HEK293 (cell line): ENCODE results near the gene ZBTB21.

Source experiments
- BCL6B ChIP-seq: fragments of 450-650 bp; formaldehyde crosslinking; IDR thresholded peaks from 2 replicates; pipeline ENCODE4 v1.5.1; 2017; ENCODE audit warnings: missing biosample characterization, missing genetic modification characterization
- CTCF ChIP-seq: fragments of 450-650 bp; formaldehyde crosslinking; IDR thresholded peaks from 2 replicates; pipeline ENCODE4 v1.5.1; 2016; ENCODE audit warnings: missing biosample characterization, missing genetic modification characterization
- KLF16 ChIP-seq: fragments of 450-650 bp; formaldehyde crosslinking; IDR thresholded peaks from 2 replicates; pipeline ENCODE4 v1.5.1; 2017; ENCODE audit warnings: missing biosample characterization, missing genetic modification characterization
- PRDM1 ChIP-seq: fragments of 450-650 bp; formaldehyde crosslinking; IDR thresholded peaks from 2 replicates; pipeline ENCODE4; 2016; ENCODE audit warnings: missing biosample characterization, missing genetic modification characterization
- YY1 ChIP-seq: fragments of 450-650 bp; formaldehyde crosslinking; IDR thresholded peaks from 2 replicates; pipeline ENCODE4 v1.5.1; 2018; ENCODE audit warnings: missing biosample characterization, missing genetic modification characterization
- ZBTB44 ChIP-seq: fragments of 450-650 bp; IDR thresholded peaks from 2 replicates; pipeline ENCODE4 v1.5.1; 2018; ENCODE audit warnings: missing biosample characterization, mild to moderate bottlenecking, missing genetic modification characterization
- ZIC2 ChIP-seq: fragments of 450-650 bp; formaldehyde crosslinking; IDR thresholded peaks from 2 replicates; pipeline ENCODE4 v1.5.1; 2016; ENCODE audit warnings: missing biosample characterization, missing genetic modification characterization
- ZNF112 ChIP-seq: fragments of 450-650 bp; formaldehyde crosslinking; IDR thresholded peaks from 2 replicates; pipeline ENCODE4 v1.5.0; 2017; ENCODE audit warnings: missing biosample characterization, missing genetic modification characterization
- ZNF121 ChIP-seq: fragments of 450-650 bp; formaldehyde crosslinking; IDR thresholded peaks from 2 replicates; pipeline ENCODE4 v1.5.1; 2016; ENCODE audit warnings: missing biosample characterization, missing genetic modification characterization
- ZNF16 ChIP-seq: fragments of 450-650 bp; formaldehyde crosslinking; IDR thresholded peaks from 2 replicates; pipeline ENCODE4 v1.5.1; 2016; ENCODE audit warnings: low read depth, missing biosample characterization, missing genetic modification characterization
- ZNF341 ChIP-seq: fragments of 450-650 bp; formaldehyde crosslinking; IDR thresholded peaks from 2 replicates; pipeline ENCODE4; 2016; ENCODE audit warnings: low read depth, missing biosample characterization, missing genetic modification characterization
- ZNF580 ChIP-seq: fragments of 450-650 bp; formaldehyde crosslinking; IDR thresholded peaks from 2 replicates; pipeline ENCODE4 v1.5.1; 2016; ENCODE audit warnings: missing biosample characterization, missing genetic modification characterization
- ZXDB ChIP-seq: fragments of 450-650 bp; formaldehyde crosslinking; IDR thresholded peaks from 2 replicates; pipeline ENCODE4 v1.5.1; 2016; ENCODE audit warnings: missing biosample characterization, missing genetic modification characterization

GRCh38 chr21:41970106-41970391 lies 40.1 kb downstream of the ZBTB21 start:
- TF ChIP-seq ZXDB (tag by site-specific recombination) (no peak), ZNF121 (no peak), ZNF341 (tag by site-specific recombination) (no peak), ZNF16 (tag by site-specific recombination) (no peak), CTCF (no peak), ZIC2 (no peak), ZNF112 (tag by site-specific recombination) (no peak), KLF16 (tag by site-specific recombination) (no peak), ZBTB44 (tag by site-specific recombination) (no peak), BCL6B (tag by site-specific recombination) (no peak), YY1 (tag by site-specific recombination) (no peak), PRDM1 (tag by site-specific recombination) (no peak), ZNF580 (tag by site-specific recombination) (no peak)
